Lung microvascular endothelial cell (primary cell): ENCODE measurements around the gene TBX21. TPM values are rescaled to one million over a fixed set of nuclear protein-coding genes. Genes with fewer than 3 reads are reported as not detected.
"Not testable (repeated sequence)": the region's sequence is repeated elsewhere in the genome, so short reads cannot be mapped to it uniquely, and the experiment has no call there.

Experiments
- DNase-seq, 2 donors: peaks; one replicate each; pipeline versions ENCODE4 v3.0.0 to v3.0.0-alpha.2; 2010; ENCODE audit warnings: low read depth in 2 of 2
- total RNA-seq: library from RNA; depleted of rRNA; stranded (reverse); fragments of >200 nt; gene quantifications from 2 replicates; pipeline ENCODE4 v1.2.1, GENCODE V29; 2014

TBX21 gene
- total RNA-seq, 1 donor from 2014 or later, result not detected

DNA sequence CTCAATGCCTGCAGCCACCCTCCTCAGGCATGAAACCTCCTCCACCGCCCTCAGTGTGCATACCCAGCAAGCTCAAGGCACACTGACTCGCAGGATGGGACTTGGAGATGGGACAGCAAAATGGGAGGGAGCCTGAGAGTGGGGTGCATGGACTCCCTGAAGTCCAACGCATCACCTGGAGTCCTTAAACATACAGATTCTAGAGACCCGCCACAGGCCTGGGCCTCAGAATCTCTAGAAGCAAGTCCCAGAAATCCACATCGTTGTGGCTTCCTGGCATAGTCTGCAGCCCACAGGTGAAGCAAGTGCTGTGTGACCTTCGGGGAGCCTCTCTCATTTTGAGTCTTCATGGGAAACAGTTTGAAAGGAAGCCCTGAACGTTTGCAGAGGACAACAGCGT, 3.6 kb upstream of the TBX21 start:
- DNase-seq, result no peak

DNA sequence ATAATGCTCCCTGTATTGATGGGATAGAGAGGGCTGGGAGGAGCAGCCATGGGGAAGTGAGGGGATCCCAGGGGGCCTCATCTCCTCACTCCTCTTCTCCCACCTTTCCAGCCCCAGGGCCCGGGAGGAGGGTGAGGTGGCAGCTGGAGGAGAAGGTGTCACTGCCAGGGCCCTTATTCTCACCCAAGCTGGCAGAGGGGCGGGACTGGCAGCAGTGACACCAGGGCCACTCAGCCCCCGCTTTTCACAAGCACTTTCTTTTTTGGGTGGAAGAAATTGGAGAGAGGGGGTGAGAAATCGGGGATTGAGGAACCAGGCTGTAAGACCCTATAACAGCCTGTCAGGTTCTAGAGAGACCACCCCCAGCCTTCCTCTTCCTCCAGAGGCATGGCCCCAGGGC, 2.4 kb upstream of the TBX21 start:
- no peak for DNase-seq

DNA sequence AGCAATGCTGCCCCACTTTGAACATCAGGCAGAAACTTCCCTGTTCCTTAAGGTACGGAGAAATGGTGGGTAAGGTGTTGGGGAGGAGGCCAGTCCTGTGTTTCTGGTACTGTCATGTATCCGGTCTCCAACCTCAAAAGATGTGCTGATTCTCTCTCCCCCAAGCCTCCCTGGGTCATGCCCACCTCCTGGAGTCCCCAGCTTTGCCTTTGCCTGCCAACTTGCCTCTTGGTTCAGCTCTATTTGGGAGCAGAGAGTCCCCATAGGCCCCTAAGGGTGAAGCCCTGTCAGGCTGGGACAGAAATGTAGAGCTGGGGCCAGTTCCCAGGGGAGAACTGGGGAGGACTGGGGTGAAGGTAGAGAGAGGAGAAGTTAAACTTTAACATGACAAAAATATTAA, 1.6 kb upstream of the TBX21 start:
- DNase-seq, result no peak

DNA sequence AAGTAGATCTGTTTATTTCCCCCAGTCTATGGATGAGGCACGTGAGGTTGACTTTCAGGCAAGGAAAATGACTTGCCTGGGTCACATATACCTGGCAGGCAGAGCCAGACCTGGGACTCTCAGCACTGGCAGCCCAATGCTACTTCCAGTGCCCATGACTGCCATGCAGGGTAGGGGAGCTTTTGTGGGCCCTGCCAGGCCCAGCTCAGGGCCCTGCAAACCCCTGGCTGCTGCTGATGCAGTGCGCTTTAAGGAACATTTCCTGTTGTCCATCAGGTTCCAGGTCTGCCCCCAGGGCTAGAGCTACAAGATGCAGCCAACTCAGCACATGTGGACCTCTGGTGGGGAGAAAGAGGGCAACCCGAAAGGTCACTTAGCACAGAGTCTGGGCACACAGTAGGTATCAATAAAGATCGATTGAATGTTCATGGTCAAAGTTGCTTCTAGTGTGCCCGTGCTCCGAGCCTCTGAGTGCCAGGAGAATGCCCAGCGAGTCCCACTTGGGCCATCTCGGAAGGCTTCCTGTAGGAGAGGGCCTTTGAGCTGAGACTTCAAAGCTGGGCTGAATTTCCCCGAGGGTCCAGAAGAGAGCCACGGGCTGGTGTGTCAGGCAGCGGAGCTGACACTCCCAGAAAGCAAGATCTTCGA, 513 bp upstream of the TBX21 start:
- DNase-seq, result no peak

DNA sequence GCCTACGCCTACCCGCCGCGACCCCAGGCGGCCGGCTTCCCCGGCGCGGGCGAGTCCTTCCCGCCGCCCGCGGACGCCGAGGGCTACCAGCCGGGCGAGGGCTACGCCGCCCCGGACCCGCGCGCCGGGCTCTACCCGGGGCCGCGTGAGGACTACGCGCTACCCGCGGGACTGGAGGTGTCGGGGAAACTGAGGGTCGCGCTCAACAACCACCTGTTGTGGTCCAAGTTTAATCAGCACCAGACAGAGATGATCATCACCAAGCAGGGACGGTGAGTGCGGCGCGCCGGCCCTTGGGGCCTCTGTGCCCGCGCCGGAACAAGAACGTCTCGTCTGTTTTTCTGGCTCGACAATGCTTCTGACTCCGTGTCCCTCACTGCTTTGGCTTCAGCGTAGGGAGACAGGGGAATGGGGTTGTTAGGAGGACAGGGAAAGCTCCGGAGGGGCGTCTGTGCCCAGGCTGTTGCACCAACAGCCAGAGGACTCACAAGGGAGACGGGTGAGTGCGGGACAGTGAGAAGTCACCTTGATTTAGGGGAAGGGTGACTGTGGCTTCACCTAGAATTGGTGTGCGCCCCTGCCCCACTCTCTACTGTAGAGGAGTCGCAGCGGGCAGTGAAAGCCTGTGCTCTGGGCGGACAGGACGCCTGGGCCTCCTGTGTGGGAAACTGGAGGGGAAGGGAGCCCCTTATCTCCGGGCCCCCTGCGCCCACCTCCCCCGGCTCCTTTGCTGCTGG, 806 bp downstream of the TBX21 start:
- DNase-seq, result no peak

DNA sequence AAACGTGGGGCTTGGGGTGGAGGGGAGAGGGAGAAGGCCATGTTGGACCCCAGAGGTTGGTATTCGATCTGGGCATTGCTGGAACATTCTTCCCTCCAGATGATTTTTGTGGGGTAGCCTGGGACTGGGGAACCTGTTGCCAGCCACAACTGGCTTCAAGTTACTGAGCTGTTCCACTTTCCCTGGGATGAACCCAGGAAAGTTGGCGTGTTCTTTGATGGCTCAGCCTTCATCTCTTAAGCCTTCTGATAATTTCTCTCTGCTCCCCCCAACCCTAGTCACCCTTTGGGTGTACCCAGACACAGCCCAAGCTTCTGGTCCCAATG, 2.1 kb downstream of the TBX21 start:
- no peak for DNase-seq

DNA sequence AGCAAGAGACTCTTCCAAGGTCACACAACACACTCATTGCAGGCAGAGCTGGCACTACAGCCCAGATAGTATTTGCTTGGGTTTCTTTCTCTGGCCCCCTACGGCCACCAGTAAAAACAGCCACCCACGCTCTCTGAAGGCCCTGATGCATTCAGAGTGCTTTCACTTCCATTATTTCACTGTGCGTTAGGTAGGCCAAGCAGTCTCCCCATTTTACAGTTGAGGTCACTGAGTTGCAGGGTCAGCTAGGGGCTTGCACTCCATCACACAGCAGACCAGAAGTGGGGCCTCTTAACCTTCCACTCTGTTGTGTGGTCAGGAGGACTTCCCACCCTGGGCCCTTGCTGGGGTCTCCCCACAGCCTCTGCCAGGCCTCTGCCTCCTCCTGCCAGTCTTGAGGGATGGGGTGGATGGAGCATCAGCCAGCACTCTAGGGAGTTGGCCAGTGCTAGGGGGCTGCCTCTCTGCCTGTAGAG, 2.5 kb downstream of the TBX21 start:
- DNase-seq, result no peak

DNA sequence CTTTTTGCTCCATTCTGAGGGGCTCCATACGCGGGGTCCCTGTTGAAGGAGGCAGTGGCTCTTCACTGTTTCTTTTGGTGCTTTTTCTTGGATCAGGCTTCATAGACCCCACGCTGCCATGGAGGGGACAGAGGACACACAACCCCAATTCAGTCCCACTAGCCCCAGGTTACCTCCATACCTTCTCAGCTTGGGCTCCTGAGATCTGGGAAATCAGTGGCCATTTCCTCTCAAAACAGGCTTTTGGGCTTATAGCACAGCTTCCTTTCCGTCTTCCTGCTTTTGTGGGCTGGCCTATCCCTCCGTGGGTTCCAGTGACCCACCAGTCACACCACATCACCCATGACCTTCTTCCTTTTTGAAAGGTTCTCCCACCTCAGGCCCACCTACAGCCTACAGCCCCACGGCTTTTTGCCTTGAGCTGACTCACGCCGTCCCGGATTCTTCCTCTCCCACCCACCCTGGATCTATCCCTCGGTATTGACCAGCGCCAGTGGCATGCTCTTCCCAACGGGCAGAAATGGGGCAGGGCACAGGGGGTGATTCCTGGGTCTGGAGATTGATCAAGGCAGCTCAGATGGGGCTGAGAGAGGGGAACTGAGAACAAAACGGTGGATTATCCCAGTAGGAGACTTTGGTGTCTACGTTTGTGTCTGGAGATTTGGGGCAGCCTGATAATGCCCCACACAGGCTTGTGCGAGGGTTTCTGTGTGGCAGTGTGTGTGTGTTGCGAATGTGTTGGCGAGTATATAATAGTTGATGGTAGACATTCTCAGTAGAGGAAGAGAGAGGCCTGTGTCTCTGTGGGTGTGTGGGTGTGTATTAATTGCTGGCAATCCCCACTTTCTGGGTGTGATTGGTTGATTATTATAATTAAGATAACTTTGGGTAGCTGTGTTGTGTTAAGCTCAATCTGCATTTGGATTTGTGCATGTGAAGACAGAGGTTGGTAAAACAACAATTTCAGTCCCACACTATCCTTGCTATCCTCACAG, 3.8 kb downstream of the TBX21 start:
- no peak for DNase-seq

DNA sequence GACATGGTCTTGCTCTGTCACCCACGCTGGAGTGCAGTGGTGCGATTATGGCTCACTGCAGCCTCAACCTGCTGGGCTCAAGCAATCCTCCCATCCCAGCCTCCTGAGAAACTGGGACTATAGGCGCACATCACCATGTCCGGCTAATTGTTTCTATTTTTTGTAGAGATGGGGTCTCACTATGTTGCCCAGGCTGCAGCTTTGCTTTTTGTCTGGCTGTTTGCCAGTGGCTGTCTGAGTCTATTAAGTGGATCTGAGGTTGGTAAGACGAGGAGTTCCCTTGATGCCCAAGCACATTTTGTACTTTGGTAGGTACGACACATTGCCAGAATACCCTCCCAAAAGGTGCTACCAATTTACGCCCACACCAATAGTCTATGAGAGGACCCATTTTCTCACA, 5.1 kb downstream of the TBX21 start:
- DNase-seq, result no peak

DNA sequence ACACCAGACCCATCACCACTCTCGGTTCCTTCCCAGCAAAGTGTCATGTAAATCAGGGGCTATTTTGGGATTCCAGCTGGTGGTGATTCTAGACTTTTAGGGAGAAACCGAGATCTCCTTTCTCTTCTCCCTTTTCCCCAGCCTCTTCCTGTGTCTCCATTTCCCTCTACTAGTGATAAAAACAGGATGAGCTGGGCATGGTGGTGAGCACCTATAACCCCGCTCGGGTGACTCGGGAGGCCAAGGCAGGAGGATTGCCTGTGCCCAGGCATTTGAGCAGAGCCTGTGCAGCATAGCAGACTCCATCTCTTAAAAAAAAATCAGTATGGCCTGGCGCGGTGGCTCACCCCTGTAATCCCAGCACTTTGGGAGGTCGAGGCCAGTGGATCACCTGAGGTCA, 6.1 kb downstream of the TBX21 start:
- DNase-seq, result no peak

DNA sequence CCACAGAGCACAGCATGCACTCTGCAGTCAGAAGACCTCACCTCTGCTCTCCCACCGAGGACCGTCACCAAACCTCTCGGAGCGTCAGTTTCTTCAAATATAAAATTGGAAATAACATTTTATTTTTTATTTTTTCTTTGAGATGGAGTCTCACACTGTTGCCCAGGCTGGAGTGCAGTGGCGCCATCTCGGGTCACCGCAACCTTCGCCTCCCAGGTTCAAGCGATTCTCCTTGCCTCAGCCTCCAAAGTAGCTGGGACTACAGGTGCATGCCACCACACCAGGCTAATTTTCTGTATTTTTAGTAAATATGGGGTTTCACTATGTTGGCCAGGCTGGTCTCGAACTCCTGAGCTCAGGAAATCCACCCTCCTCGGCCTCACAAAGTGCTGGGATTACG, 6.9 kb downstream of the TBX21 start:
- DNase-seq, result not testable (repeated sequence)

DNA sequence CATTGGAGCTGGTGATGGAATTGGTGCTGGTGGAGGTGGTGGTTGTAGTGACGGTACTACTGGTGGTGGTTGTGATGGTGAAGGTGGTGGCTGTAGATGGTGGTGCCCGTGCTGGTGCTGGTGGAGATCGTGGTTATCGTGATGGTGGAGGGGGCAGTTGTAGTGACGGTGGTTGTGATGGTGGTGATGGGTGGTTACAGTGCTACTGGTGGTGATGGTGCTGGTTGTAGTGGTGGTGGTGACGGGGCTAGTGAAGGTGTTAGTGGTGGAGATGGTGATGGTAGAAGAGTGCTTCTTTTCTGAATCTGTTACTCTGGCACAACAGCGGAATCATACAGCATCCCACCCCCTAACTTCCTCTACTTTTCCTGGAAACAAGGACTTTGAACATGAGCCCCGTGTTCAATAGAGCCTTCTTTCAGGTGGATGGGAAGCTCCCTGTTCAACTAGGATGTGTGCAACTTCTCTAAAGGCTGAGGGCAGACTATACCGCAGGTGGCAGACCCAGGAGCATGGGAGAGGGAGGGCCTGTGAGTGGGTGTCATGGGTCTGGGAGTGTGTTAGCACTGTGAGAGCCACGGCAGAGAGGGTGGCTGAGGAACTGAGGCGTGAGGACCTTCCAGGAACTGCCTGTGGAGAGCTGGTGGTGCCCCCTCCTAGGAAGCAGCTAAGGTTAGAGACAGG, 8.2 kb downstream of the TBX21 start:
- no peak for DNase-seq

DNA sequence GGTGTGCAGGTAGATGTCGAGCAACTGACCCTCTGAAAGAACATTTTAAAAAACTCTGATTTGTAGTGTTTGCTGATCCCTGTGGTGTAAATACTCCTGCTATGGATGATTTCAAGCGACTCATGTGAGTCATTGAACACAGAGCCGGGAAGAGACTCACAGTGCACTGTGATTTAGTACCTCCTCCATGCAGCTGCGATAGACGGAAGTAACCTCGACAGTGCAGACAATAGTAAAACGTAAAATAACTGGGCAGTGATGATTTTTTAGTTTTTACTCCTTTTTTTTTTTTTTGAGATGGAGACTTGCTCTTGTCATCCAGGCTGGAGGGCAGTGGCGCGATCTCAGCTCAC, 8.7 kb downstream of the TBX21 start:
- DNase-seq, result no peak

DNA sequence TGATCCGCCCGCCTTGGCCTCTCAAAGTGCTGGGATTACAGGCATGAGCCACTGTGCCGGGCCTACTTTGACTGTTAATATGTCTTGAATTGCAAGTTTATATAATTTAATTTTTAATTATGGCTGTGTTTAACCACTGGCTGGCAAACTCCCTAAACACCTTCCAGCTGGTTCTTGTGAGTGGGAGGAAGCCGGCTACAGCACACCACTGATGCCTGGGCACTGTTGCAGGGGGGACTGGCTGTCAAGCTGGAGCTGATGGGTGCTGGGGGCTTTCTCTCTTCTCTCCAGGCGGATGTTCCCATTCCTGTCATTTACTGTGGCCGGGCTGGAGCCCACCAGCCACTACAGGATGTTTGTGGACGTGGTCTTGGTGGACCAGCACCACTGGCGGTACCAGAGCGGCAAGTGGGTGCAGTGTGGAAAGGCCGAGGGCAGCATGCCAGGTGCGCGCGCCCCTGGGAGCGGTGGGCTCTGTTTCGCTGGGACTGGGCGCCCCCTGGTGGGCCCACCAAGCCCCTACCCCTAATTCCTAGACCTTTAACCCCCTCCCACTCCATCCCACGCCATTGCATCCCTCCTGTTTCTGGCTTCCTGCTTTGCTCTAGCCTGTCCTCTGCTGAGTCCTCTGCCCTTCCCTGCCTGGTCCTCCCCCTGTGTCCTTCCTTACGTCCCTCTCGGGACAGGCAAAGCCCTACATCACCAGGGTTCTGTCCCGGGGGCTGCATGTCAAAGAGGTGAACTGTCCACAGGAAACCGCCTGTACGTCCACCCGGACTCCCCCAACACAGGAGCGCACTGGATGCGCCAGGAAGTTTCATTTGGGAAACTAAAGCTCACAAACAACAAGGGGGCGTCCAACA, 9.5 kb downstream of the TBX21 start:
- DNase-seq, result peak in 1 of 2 donors; percentile 26

DNA sequence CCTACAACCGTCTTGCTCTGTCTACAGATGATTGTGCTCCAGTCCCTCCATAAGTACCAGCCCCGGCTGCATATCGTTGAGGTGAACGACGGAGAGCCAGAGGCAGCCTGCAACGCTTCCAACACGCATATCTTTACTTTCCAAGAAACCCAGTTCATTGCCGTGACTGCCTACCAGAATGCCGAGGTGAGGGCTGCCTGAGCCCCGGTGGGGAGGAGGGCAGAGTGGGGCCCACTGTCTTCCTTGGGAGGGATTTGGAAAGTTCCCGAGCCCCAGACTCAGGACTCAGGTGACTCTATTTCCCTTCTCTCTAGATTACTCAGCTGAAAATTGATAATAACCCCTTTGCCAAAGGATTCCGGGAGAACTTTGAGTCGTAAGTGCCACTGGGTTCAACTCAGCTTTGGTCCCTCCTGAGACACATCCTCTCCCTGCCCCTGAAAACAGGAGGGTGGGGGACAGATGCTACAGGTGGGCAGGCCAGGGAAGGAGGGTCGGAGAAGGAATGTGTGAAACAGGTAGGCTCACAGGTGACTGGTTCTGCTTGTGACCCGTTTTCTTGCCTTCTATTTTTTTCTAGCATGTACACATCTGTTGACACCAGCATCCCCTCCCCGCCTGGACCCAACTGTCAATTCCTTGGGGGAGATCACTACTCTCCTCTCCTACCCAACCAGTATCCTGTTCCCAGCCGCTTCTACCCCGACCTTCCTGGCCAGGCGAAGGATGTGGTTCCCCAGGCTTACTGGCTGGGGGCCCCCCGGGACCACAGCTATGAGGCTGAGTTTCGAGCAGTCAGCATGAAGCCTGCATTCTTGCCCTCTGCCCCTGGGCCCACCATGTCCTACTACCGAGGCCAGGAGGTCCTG, 11.4 kb downstream of the TBX21 start:
- DNase-seq, result no peak

DNA sequence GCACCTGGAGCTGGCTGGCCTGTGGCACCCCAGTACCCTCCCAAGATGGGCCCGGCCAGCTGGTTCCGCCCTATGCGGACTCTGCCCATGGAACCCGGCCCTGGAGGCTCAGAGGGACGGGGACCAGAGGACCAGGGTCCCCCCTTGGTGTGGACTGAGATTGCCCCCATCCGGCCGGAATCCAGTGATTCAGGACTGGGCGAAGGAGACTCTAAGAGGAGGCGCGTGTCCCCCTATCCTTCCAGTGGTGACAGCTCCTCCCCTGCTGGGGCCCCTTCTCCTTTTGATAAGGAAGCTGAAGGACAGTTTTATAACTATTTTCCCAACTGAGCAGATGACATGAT, 12.0 kb downstream of the TBX21 start:
- no peak for DNase-seq

DNA sequence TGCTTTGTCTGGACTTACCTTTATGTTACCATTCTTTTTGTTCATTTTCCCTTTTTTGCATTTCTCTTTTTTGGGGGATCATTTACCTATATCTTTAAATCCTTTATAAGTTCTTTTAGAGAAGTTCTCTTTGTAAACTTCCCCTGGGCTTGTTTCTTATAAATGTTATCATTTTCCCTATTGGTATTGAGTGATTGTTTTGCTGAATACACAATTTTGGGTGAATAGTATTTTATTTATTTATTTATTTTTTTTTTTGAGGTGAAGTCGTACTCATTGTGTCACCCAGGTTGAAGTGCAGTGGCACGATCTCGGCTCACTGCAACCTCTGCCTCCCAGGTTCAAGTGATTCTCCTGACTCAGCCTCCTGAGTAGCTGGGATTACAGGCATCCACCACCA, 18.4 kb downstream of the TBX21 start:
- no peak for DNase-seq

DNA sequence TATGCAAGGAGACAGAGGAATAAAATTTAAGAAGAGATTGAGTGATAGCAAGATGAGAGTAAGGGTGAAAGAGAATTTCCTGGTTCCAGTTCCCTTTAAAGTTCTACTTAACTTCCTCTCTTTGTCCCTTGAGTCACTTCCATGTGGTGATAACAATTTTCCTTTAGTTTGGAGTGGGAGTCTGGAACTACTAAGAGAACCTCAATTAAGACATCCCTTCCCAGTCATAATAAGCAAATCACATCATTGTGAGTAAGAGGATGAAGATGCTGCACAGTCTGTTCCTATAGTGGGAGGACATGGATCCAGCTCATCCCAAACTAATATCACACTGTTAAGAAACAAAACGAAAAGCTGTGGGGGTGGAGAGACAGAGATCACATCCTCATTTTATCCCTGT, 24.4 kb downstream of the TBX21 start:
- no peak for DNase-seq

DNA sequence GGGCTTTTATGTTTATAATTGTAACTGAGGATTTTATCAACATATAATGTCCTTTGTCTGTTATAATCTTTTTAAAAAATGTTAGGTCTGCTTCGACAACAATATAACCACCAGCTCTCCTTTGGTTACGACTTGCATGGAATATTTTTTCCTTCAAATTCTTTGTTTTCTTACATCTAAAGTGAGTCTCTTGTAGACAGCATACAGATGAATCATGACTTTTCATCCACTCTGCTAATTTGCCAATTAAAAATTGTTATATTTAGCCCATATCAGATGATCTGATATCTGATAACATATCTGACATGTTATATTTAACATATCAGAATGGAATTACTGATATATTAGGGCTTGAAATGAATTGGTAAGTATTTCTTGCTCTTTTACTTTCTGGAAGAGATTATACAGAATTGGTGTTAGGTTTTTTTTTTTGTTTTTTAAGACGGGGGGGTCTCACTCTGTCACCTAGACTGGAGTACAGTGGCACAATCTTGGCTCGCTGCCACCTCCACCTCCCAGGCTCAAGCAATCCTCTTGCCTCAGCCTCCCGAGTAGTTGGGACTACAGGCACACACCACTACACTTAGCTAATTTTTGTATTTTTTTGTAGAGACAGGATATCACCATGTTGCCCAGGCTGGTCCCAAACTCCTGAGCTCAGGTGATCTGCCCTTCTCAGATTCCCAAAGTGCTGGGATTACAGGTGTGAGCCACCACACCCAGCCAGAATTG, 27.5 kb downstream of the TBX21 start:
- DNase-seq, result no peak
